GM18502 (cell line): ENCODE results near the gene CCL23.
"Not testable (repeated sequence)": the region's sequence is repeated elsewhere in the genome, so short reads cannot be mapped to it uniquely, and the experiment has no call there.

ENCODE experiments used
- ATAC-seq: cut with Tn5 transposase; IDR thresholded peaks from one replicate; pipeline ENCODE4 v1.9.1; 2021; ENCODE audit warnings: mild to moderate bottlenecking; ENCODE audit not compliant: unreplicated experiment, poor library complexity

The CCL23 gene, protein sequence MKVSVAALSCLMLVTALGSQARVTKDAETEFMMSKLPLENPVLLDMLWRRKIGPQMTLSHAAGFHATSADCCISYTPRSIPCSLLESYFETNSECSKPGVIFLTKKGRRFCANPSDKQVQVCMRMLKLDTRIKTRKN

DNA sequence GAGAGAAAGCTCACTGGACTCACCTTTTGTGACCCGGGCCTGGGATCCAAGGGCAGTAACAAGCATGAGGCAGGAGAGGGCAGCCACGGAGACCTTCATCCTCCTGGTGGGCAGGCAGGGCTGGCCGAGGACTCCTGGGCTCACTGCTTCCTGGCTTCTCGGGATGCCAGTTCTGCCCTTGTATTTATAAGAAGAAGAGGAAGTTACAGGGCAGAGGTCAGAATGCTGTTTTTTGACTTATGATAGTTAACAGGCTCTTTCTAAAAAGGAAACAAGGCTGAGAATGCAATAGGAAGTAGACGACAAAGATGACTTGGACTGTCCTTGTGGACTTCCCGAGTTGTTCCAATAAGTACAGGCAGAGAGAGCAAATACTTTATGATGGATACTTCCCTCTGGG is at the start of gene CCL23:
Gene CCL23 (minus strand): TSS at position 174 of the 400 bp plus-strand sequence. CDS start 75 bp downstream, at position 99.
- no peak for ATAC-seq

DNA sequence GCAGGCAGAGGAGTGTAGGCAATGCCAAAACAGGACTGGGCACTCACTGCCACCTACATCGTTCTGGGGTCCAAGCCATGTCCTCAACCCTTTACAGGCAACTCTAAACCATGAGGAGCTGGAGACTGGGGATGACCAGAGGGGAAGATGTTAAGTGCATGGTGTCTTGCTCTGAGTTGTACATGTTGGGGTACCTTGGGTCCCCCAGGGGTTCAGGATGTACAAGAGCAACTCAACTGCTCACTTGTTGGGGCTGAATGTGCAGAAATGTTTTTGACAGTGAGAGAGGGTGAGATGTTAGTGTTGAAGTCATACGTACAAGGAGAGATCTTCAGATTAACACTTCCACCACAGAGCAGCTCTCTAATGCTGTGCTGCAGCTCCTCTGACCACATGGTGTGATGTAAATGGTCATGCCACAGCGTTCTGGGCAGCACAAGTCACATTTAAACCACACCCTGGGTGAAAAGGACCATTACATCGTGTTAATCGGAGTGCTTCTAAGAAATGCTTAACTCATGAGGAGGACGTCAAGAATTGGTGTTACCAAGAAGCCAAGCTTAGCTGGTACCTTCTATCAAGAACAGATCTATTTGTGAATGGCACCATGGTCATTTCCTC is 48.7 kb upstream of the CCL23 start:
- no peak for ATAC-seq

DNA sequence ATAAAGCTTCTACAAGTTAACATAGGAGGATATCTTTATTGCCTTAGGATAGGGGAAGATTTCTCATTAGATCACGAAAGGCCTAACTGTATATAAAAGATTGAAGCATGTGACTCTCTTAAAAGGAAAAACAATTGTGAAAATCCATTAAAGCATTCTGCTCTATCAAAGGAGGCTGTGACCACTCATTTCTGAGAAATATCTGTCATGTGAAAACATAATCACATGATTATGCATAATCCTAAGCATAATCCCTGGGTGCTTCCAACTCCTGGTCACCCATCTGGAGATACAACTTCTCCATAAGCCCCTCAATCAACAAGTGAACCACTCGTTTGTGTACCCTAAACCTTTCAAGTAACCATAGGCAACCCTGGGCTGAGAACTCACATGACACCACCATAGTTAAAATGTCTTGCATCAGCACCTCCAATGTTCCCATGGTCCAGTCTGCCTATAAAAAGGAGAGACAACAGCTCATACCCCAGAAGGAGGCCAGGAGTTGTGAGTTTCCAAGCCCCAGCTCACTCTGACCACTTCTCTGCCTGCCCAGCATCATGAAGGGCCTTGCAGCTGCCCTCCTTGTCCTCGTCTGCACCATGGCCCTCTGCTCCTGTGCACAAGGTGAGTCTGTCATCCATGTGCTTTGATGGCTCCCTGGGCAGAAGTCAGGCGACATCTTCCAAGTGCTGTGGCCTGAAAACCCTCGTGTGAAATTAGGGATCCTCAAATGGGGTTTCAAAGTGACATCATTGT is 46.2 kb upstream of the CCL23 start, which contains the start of gene CCL18:
Gene CCL18 (plus strand): TSS at position 487 of the 756 bp plus-strand sequence. CDS start 71 bp downstream, at position 558.
- no peak for ATAC-seq

DNA sequence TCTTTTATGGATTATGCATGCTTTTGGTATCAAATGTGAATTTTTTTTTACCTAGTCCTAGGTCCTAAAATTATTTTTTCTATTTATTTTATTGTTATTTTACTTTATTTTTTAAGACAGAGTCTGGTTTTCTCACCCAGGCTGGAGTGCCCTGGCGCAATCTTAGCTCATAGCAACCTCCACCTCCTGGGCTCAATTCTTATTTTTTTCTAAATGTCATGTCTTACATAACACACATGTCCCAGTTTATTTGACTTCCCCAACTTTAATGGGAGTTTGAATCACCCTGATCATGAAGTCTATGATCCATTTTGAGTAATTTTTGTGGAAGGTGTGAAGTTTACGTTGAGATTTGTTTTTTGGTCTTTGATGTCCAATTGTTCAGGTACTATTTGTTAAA is 43.0 kb upstream of the CCL23 start:
- no peak for ATAC-seq

DNA sequence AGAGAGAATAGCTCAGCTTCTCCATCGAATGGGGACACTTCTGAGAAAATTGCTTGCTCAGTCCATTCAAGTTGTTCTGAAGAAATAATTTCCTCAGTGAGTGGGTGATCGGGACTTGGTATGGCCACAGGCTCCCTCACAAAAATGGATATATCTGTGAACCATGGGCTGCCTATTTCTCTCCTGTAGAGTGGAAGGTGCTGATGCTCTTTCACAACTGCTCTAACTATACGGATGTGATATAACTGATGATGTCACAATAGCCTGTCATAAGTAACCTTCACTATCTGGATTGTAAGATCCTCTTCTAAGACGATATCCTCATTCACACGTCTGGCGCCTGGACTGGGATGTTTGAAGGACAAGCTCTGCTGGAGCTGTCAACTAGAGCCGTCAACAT is 41.6 kb upstream of the CCL23 start:
- no peak for ATAC-seq

DNA sequence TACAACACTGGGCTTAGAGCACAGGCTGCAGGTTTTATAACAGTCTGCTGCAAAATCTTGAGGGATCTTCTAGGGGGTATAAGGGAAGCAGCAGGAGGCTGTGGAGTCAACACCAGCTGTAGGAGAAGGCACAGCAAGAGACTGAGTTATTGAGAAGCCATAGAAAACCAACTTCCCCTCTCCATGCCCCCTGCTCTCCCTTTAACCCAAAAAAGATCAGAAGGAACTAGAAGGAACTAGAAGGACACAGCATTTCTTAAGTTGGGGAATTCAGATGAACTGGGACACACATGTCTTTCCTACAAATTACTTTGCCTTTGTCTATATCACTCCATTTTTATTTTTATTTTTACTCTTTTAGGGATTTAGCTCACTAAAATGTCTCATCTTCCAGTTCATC is 40.1 kb upstream of the CCL23 start:
- no peak for ATAC-seq

DNA sequence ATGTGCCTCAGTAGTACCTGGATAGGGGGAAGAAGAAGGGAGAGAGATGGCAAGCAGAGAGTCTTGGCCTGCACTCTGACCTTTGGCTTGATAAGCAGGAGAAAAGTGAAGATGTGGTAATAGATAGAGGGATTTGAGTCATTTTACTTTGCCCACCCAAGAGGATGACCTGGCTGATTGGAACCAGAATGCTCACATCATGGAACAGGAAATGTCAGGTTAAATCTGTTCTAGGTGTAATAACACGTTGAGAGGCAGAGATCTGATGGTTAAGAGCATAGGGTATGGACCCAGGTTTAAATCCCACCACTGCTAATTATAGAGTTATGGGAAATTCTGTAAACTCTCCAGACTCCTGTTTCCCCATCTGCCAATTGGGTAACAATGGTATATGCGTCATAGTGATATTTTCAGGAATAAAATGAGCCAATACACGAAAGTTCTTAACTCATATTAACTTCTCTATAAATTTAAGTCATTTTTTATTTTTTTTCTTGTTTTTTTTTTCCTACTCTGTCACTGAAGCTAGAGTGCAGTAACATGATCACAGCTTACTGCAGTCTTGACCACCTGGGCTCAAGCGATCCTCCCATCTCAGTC is 38.2 kb upstream of the CCL23 start:
- ATAC-seq = no peak

DNA sequence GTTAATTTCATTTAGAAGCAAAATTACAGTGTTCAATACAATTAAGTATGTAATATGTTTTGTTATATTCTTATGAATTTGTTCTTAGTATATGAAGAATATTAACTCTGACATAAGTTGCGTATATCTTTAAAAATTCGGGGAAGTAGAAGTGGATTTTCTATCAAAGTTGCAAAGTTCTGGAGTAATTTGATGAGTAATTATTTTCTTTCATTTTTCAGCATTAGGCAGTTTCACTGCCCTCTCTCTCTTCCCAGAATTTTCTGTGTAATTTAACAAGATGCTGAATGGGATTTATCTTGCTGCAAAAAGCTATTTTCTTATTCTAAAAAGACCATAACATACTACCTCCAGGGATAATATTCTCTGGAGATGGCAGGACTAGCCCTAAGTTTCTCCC is 37.4 kb upstream of the CCL23 start:
- ATAC-seq = no peak

DNA sequence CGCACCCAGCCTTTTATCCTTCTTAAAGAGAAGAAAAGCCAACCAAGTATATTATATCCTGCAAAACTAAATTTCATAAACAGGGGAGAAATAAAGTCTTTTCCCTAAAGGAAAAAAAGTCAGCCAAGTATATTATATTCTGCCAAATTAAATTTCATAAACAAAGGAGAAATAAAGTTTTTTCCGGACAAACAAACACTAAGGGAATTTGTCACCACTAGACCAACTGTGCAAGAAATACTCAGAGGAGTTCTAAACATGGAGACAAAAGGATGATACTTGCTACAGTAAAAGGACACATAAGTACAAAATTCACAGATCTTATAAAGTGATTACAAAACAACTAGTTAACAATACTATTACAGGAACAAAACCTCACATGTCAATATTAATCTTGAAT is 31.9 kb upstream of the CCL23 start:
- ATAC-seq = no peak

DNA sequence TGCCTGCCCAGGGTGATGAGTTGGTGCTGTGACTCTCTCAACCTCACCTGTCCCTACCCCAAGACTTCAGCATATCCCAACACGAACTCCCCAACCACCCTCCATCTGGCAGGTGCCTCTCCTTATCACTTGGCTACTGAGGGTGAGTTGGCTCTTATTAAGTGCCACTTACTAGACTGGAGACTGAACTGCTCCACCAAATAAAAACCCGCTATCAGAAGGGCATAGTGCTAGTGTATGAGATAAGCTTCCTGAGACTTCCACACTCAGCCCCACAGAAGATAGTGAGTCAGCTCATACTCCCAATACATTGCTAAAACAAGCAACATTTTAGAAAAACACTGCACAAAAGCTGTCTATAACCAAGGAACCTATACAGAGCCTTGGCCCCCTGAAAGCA is 30.3 kb upstream of the CCL23 start:
- no peak for ATAC-seq

DNA sequence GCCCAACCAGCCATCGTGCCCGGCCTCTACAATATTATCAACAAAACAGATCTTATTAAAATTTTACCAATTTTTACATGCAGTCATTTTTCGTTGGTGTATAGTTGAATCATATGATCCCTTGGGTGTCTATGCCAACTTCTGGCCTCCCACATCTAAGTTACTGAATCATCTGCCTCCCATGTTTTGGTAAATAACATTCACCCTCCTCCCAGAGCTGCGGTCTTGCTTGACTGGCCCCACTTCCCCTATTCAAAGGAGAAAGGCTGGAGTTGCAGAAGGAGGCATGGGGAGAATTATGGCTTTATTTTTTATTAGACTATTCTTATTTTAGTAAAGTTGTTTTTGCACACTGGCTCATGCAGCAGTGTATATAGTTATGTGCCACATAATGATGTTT is 18.5 kb upstream of the CCL23 start:
- ATAC-seq = no peak

DNA sequence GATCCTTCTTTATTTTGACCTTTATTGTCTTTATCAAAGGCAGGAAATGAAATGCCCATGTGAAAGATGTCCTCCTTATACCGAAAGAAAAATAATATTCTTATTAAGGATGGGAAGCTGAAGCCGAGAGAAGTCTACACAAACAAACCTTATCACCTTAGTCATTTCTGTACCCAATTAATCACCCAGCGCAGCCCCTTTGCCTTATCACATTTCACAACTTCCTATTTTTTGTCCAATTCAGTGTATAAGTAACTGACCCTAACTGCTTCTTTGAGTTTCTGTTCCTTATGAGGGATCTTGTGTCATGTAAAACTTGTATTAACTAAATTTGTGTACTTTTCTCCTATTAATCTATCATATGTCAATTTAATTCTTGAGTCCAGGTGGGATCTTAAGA is 16.4 kb upstream of the CCL23 start:
- ATAC-seq = no peak

DNA sequence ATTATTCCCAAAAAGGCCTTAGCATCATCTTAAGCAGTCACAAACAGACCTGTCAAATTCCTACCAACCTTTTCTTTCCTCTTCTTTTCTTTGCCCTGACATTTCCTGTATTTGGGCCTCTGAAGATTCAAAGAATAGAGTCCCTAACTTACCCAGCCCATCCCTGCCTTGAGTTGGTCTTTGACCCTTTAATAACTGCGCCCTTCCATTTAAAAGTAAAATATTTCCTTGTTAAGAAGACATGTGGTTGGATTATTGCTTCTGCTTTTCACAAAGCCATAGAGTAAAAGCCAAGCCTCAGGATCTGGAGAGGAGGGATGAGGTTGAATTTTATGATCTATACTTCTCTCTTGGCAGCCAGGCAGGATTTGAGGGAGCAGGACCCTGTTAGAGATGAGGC is 13.2 kb upstream of the CCL23 start:
- no peak for ATAC-seq

DNA sequence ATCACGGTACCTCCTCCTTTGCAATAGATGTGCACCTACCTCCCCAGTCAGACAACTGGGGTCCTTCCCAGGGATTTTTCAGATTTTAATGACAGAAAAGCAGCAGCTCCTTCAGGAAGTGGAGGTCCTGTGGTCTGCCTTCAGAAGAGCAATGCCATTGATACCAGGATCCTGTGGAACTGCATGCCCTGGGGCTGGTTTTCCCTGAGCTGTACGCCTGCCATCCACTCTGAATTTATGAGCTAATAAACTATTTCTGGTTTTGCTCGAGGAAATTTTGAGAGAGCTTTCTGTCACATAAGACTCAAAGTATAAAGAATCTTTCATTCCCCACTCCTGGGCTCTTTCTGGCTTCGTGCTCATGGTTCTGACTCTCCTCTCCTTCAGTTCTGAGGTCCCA is 10.0 kb upstream of the CCL23 start:
- no peak for ATAC-seq

DNA sequence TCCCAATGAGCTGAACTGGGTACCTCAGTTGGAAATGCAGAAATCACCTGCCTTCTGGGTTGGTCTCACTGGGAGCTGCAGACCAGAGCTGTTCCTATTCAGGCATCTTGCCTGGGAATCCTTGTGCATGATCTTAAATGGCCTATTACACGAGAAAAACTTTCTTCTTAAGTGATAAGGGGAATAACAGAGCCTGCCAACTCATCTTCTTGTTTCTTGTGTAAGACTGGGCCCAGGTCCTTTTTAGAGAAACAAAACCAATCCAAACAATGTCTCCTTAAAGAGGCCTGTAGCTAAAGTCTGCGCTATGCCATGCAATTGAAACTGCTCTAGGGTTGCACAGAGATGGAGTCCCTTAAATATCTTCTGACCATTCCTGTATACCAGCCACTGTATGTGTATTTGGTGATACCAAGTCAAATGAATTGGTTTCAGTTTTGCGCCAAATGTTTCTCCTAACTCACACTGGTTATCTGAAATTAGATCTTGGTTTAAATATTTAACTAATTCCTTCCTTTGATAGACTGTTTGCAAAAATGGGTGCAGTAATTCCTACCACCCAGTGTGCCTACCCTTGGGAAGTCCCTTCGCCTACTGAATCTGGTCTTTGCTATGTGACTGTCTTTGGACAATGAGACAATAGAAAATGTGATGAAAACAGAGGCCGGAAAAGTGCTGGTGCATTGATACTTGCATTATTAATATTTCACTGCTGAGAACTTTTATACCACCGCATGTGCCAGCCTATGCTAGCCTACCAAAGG is 6.5 kb upstream of the CCL23 start:
- ATAC-seq = no peak

DNA sequence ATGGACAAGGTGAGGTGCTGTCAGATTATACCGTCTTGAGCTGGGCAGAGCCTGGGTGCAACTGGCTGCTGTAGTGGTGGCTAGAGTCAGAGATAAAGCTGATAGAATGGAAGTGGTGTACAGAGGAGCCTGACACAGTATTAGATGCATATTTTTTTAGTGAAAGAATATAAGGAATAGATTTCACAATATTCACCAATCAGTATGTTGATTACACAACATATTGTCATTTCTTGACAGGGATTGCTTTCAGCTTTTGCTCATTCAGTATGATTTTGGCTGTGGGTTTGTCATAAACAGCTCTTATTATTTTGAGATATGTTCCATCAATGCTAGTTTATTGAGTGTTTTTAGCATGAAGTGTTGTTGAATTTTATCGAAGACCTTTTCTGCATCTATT is 1.7 kb upstream of the CCL23 start:
- ATAC-seq = no peak

DNA sequence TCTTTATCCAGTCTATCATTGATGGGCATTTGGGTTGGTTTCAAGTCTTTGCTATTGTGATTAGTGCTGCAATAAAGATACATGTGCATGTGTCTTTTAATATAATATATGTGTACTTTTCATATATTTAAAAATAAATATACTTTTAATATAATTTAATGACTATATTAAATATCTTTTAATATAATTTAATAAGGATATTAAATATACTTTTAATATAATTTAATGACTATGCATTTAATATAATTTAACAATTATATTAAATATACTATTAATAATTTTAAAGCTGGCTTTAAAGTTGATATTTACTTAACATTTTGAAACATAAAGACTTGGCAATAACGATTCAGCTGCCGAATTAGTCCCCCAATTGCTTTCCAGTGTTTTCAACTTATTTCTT is 1.2 kb downstream of the CCL23 start:
- no peak for ATAC-seq

DNA sequence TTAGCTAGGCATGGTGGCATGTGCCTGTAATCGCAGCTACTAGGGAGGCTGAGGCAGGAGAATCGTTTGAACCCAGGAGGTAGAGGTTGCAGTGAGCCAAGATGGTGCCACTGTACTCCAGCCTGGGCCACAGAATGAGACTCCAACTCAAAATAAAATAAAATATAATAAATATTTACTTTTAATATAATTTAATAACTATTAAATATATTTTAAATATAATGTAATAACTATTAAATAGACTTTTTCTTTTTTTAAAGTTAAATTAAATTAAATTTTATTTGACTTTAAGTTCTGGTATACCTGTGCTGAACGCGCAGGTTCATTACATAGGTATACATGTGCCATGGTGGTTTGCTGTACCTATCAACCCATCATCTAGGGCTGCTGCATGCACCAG is 1.9 kb downstream of the CCL23 start:
- ATAC-seq = not testable (repeated sequence)

DNA sequence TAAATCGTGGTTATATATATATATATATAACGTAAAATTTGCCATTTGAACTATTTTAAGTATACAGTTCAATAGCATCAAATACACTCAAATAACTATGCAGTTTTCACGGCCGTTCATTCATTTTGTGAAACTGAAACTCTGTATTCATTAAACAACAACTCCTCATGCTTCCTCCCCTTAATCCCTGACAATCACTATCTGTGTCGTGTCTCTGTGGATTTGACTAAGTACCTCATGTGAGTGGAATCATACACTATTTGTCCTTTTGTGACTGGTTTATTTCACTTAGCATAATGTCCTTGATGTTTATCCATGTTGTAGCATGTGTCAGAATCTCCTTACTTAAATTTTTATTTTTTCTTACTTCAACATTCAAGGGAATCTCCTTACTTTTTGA is 2.8 kb downstream of the CCL23 start:
- no peak for ATAC-seq

DNA sequence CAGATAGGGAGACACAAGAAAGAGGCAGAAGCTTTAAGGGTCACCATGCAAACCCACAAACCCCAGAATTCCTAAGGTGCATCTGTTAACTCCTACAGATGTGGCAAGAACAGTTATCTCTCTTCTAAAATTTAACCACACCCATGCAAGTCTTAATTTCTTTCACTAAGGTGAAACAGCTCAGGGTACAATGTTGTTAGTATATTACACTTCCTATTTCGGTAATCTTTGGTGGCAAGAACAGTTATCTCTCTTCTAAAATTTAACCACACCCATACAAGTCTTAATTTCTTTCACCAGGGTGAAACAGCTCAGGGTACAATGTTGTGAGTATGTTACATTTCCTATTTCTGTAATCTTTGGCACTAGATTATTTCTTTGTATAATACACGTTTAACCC is 6.6 kb downstream of the CCL23 start:
- no peak for ATAC-seq
